Brain pericyte (primary cell): Measurements from ENCODE around the gene R3HDML.

Source experiments
- DNase-seq: peaks from one replicate; pipeline ENCODE4 v3.0.0-alpha.2; 2012; ENCODE audit warnings: low read depth, low spot score

R3HDML gene

DNA sequence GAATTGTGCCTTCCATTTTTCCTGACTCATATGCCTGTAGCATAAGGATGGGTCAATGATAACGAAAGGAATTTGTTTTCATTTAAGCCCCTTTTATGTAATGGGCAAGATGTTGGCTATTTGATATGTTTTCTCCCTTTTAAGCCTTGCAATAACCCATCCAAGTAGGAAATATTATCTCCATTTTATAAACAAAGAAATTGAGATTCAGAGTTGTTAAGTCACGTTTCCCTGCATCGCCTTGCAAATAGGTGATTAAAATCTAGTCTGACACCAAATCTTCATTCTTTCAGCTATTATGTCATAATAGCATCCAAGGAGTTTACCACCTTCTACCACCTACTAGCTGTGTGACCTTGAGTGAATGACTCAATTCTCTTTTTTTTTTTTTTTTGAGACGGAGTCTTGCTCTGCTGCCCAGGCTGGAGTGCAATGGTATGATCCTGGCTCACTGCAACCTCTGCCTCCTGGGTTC, 25.7 kb downstream of the R3HDML start:
- no peak for DNase-seq

- DNase-seq, result no peak
Observed at GRCh38 chr20:44364068-44364467, 27.2 kb downstream of the R3HDML start.

DNA sequence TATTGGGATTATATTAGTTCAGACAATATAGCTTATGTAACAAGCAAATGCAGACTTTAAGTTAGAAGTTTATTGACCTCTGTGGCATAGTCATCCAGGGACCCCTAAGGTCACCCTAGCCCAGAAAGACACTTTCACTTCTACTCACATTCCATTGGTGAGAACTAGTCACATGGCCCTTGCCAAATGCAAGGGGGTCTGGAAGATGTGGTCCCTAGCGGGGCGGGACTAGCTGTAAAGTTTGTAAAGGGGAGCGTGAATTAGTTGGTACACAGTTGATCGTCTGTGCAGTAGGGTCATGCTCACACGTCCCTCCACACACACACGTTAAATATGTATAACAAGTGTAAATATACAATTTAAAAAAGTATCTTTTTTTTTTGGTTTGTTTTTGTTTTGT, 27.9 kb downstream of the R3HDML start:
- DNase-seq, result no peak

- no peak for DNase-seq
Observed at GRCh38 chr20:44367746-44368145, 30.9 kb downstream of the R3HDML start.

GRCh38 chr20:44370639-44371218, 33.9 kb downstream of the R3HDML start:
- DNase-seq, result no peak

DNA sequence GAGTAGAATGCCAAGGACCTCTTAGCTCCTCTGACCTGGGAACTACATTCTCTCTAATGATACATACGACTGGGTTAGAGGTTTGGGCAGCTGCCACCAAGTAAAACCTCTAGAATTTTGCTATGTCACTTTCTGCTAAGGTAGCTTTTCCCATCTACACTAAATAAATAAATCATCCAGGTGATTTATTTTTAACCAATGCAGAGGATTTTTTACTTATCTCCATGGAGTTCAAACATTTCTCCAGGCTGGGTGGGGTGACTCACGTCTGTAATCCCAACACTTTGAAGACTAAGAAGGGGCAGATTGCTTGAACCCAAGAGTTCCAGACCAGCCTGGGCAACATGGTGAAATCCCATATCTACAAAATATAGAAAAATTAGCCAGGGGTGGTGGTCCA, 45.8 kb downstream of the R3HDML start:
- no peak for DNase-seq

GRCh38 chr20:44384423-44385027, 47.7 kb downstream of the R3HDML start:
- DNase-seq, result no peak

- no peak for DNase-seq
Observed at GRCh38 chr20:44388466-44389023, 51.7 kb downstream of the R3HDML start.

DNA sequence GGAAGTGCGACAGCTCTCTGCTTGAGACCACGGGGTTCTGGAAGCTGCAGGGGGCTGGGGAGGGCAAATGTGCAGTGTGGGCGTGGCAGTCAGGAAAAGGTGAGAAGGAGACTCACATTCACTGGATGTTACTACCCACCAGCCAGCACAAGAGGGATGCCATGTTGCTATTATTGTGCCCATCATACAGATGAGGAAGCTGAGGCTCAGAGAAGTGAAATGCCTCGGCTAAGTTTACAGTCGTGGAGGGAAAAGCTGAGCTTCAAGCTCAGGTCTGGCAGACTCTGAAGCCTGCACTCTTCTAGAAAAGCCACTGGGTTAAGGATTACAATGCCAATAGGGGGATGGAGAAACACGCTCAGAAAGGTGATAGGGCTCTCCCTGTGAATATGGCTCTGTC, 53.0 kb downstream of the R3HDML start:
- DNase-seq, result no peak

- no peak for DNase-seq
Observed at GRCh38 chr20:44390280-44390679, 53.4 kb downstream of the R3HDML start.

DNA sequence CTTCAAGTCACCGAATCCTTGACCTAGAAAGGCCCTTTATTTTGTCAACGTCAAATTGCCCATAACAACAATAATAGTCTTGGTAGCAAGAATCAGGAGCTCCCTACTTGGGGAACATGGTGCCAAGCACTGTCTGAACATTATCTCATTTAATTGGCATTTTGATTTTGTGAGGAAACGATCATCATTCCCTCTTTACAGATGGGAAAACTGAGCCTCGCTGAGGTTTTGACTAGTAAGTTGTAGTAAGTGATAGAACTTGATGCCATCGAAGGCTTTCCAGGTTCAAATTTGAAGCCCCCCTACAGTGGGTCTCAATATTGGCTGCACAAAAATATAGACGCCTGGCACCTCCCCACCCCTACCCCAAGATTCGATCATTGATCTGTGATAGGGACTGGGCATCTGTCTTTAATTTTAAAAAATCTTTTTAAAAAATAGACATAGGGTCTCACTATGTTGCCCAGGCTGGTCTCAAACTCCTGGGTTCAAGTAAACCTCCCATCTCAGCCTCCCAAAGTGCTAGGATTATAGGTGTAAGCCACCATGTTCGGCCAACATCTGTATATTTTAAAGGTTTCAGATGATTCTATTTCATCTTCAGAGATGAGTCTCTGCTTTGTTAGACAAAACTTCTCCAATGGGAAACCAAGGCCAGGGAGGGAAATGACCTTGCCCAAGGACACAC, 55.4 kb downstream of the R3HDML start:
- no peak for DNase-seq

DNA sequence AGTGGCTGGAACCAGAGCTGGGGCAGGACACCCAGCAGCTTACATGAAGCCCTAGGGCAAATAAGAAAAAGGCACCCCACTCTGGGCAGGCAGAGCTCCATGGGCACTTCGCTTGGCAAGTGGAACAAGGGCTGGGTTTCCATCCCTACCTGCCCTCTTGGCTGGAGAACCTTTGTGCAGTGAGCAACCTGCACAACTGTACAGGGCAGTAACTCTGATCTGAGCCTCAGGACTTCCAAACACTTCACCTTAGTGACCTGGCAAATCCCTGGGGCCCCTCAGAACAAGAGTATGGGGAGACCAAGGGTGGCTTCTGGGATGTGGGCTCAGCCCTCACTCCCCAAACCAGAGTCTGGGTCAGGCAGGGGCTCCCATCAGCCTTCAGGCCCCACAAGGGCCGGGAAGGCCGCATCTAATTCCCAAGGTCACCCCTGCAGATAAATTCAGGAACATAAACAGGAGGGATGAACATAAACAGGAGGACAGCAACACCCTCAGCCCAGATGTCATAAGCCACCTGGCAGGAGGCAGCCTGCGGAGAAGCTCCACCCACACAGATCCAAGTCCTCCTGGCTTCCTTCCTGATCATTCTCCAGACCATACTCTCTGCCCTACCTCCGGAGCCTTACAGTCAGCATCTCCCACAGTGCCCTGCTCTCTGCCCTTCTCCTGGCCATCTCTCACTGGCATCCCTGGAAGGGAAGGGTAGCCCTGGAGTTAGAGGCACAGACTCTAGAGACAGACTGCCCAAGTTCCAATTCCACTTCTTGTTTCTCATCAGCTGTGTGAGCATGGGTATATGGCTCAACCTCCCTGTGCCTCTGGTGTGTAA, 56.1 kb downstream of the R3HDML start:
- DNase-seq, result no peak

- DNase-seq, result no peak
Observed at GRCh38 chr20:44393608-44394451, 57.0 kb downstream of the R3HDML start.

GRCh38 chr20:44394452-44394701, 57.5 kb downstream of the R3HDML start:
- no peak for DNase-seq

GRCh38 chr20:44394702-44395460, 58.0 kb downstream of the R3HDML start:
- no peak for DNase-seq

DNA sequence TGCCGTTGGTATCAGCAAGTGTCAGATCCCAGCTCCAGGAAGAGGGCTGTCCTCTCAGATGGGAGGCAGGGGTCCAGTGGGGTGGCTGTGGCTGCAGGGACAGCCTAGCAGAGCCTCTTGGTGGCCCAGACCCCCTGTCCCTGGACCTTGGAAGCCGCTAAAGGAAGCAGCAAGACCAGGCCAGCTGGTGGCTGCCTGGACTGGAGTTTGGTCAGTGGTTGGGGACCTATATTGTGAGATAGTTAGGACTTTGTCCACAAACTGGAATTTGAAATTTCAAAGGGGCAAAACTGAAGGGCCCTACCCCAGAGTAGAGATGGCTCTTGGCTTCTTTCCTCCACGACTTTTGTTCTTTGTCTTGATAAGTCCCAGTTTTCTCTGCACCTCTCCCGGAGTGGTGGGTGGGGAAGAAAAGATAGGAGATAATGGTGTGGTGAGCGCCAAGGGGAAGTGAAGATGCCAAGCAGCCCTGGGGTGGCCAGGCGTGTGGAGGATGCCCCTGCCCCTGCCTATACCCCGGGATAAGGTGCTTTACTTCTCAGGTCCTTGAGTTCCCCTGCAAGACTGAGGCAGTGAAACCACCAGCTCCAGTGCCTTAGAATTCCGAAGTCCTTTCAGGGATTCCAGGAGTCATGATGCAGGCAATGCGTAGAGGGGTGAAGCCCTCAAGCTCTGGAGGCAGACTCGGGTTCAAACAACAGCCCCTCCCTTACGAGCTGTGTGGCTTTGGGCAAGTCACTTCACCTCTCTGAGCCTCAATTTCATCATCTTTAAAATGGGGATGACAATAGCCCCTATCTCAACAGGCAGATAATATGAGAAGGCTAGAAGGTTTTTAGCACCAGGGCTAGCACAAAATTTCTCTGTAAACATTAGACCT, 58.9 kb downstream of the R3HDML start:
- no peak for DNase-seq

- DNase-seq, result no peak
Observed at GRCh38 chr20:44396369-44397130, 59.7 kb downstream of the R3HDML start.

DNA sequence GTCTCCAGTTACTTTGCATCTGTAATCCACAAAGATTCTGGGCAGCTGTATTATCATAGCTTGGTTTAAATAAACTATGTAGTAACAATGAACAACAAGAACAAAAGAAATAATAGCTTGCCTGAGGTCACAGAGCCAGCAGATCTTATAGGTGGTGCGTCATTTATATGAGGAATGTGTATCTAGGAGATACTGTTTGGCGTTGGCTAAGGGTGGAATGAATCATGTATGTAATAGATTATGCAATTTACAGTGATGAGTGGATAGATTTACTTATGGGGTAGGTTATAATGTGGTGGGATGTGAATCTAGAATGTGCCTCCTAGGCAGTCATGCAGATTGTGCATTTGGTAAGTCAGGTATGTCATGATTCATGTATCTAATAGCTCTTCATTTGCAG, 61.5 kb downstream of the R3HDML start:
- DNase-seq, result no peak

DNA sequence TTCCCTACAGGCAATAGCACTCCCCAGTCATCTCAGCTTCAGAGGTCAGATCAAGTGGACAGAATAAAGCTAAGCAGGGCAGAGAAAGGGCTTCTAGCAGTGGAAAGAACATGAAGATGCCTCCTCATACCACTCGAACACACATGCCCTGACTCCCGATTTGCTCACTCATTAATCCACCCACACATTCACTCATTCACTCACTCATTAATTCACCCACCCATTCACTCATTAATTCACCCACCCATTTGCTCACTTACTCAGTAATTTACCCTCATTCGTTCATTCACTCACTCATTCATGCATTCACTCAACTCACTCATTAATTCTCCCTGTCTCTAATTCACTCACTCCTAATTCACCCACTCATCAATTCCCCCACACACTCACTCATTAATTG, 62.6 kb downstream of the R3HDML start:
- no peak for DNase-seq
